ENCODE measurements around the gene PLXNA4. TPM values are rescaled to one million over a fixed set of nuclear protein-coding genes. Genes with fewer than 3 reads are reported as not detected.

The PLXNA4 gene
- total and polyA plus RNA-seq, 4 donors = 0.04 to 1.1 (median 0.41) TPM

GRCh38 chr7:132142006-132142405 lies 434.3 kb downstream of the PLXNA4 start:
- H3K9me3 ChIP-seq (ENCODE audit: control insufficient read depth in 4 of 4, low read length in 3 of 4) = no peaks in the 10 kb centered on the region
- H3K4me1 ChIP-seq (ENCODE audit: control insufficient read depth in 4 of 4, insufficient read depth in 4 of 4, low read length in 3 of 4) = no peaks in the 10 kb centered on the region
- TF ChIP-seq ATF3 (IDR thresholded peaks at IDR 0.05) (no peak), REST (IDR thresholded peaks at IDR 0.05) (no peak), EGR1 (IDR thresholded peaks at IDR 0.05; ENCODE audit: low read depth in 2 of 2) (no peak), ZBTB33 (IDR thresholded peaks at IDR 0.05) (no peak), TAF1 (conservative IDR thresholded peaks at IDR 0.05) (no peak), SP1 (IDR thresholded peaks at IDR 0.05) (no peak), MAX (IDR thresholded peaks at IDR 0.05) (no peak), YY1 (IDR thresholded peaks at IDR 0.05) (no peak), HNF4G (IDR thresholded peaks at IDR 0.05) (no peak), HNF4A (conservative IDR thresholded peaks at IDR 0.05) (no peak), GABPA (IDR thresholded peaks at IDR 0.05 in 1 of 2, conservative IDR thresholded peaks at IDR 0.05 in 1 of 2) (no peak), FOXA2 (IDR thresholded peaks at IDR 0.05) (no peak), FOXA1 (IDR thresholded peaks at IDR 0.05) (no peak), CTCF (IDR thresholded peaks at IDR 0.05; ENCODE audit: low read depth, low read length, missing input control) (no peak), RXRA (IDR thresholded peaks at IDR 0.05) (no peak), NR2F2 (IDR thresholded peaks at IDR 0.05) (no peak), JUND (IDR thresholded peaks at IDR 0.05) (no peak), RAD21 (IDR thresholded peaks at IDR 0.05) (no peak)
- no peak for DNase-seq (ENCODE audit: low spot score)
- no peak overlapping the region for H3K4me3 ChIP-seq (ENCODE audit: low read depth in 1 of 3, low read length in 3 of 3)
- no peak overlapping the region for H3K9ac ChIP-seq (ENCODE audit: low read depth in 1 of 2, low read length in 2 of 2)
- no peaks in the 10 kb centered on the region for H3K27me3 ChIP-seq (ENCODE audit: control insufficient read depth in 4 of 4, insufficient read depth in 4 of 4, low read length in 3 of 4)
- no peaks in the 10 kb centered on the region for H3K36me3 ChIP-seq (ENCODE audit: control insufficient read depth in 4 of 4, insufficient read depth in 3 of 4, low read depth in 1 of 4, low read length in 3 of 4)
- H3K27ac ChIP-seq (ENCODE audit: low read depth in 1 of 2, low read length in 2 of 2) = no peak overlapping the region
- 78% methylated on average over 3 of the region's 3 CpGs for WGBS
